HG03521 (cell line): ENCODE data around the gene MYOZ1.
"Not testable (repeated sequence)": the region's sequence is repeated elsewhere in the genome, so short reads cannot be mapped to it uniquely, and the experiment has no call there.

Source experiments
- ATAC-seq: cut with Tn5 transposase; IDR thresholded peaks from one replicate; pipeline ENCODE4 v1.9.1; 2021; ENCODE audit warnings: mild to moderate bottlenecking, moderate library complexity; ENCODE audit not compliant: unreplicated experiment

The MYOZ1 gene

GRCh38 chr10:73641328-73642060 lies at the start of gene MYOZ1:
MYOZ1 (minus strand) TSS chr10:73641474; CDS start chr10:73640017, 1,457 bp downstream.
- ATAC-seq: no peak

- ATAC-seq: not testable (repeated sequence)
Observed at GRCh38 chr10:73690755-73691154, 49.5 kb upstream of the MYOZ1 start.

DNA sequence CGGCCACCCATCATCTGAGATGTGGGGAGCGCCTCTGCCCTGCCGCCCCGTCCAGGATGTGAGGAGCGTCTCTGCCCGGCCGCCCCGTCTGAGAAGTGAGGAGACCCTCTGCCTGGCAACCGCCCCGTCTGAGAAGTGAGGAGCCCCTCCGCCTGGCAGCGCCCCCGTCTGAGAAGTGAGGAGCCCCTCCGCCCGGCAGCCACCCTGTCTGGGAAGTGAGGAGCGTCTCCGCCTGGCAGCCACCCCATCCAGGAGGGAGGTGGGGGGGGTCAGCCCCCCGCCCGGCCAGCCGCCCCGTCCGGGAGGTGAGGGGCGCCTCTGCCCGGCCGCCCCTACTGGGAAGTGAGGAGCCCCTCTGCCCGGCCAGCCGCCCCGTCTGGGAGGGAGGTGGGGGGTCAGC lies 48.3 kb upstream of the MYOZ1 start:
- ATAC-seq: not testable (repeated sequence)

DNA sequence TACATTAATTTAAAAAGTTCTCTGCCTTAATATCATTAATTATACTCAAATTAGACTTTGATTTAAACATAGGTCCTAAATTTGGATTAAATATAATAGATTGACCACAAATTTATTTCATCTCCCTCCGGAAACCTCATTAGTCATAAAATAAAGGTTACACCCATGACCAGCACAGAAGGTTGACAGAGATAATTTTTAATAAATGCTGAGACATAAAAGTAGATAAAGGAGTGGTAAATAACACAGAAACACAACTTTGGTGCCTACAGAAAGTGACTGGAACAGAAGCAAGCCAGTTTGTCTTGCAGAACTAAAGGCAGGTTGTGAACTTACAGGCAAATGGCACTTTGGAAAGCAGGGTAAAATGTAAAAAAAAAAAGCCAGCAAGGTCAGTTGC lies 46.4 kb upstream of the MYOZ1 start:
- not testable (repeated sequence) for ATAC-seq

- ATAC-seq: not testable (repeated sequence)
Observed at GRCh38 chr10:73674546-73674945, 33.3 kb upstream of the MYOZ1 start.

DNA sequence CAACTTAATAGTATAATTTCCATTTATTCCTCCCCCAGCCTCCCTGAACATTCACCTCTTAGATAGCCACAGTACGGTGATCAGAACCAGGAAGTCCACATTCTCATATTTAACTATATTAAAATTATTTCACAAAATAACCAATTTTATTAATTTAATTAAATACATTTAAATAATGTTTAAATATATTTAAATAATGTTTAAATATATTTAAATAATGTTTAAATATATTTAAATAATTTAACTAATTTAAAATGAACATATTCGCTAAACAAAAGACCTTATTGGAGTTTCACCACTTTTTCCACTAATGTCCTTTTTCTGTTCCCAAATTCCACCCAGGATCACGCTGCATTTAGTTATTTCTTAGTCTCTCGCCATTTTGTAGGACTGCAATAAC lies 27.1 kb upstream of the MYOZ1 start:
- ATAC-seq: not testable (repeated sequence)

DNA sequence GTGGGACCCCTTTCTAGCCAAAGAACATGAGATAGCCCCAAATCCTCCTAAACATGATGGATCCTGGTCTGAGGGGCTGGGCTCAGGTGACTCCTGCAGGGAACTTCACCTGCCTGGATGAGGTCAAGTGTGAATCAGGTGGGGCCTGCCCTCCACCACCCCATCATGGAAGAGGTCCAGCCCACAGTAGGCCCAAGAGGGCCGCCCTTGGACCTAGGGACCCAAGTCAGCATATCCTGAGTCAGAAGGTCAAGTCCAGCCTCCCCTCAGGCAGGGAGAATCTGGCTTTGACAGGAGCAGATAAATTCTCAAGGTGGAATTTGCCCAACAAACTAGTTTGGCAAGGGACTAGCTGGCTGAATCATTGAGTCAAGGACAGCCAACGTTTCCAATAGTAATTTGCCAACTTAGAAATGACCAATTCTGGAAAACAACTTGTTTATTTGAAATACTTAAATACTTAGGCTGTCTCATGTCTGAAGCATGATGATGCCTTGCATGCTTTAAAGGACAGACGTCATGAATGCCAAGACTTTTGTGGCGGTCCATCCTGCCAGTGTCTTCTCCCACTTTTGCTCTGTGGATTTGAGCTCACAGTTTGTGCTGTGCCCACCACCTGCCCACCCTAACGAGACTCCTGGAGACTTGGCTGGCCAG lies 25.0 kb upstream of the MYOZ1 start:
- not testable (repeated sequence) for ATAC-seq

DNA sequence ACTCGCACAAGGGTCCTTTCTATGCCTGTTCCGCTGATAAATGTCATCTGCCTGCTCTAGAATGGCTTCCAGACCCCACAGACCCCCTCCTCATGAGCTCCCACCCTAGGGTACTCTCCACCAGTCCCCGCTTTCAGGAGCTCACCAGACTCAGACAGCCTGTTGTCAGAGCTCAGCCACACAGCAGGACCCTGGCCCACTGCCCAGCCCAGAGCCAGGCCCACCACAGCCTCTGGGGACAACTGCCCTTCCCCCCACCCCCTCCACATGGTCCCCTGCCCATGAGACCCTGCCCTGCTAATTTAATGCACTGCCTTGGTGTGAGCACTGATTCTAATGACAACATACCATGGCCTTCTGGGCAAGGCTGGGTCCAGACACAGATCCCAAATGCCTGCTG lies 24.3 kb upstream of the MYOZ1 start:
- ATAC-seq: not testable (repeated sequence)

DNA sequence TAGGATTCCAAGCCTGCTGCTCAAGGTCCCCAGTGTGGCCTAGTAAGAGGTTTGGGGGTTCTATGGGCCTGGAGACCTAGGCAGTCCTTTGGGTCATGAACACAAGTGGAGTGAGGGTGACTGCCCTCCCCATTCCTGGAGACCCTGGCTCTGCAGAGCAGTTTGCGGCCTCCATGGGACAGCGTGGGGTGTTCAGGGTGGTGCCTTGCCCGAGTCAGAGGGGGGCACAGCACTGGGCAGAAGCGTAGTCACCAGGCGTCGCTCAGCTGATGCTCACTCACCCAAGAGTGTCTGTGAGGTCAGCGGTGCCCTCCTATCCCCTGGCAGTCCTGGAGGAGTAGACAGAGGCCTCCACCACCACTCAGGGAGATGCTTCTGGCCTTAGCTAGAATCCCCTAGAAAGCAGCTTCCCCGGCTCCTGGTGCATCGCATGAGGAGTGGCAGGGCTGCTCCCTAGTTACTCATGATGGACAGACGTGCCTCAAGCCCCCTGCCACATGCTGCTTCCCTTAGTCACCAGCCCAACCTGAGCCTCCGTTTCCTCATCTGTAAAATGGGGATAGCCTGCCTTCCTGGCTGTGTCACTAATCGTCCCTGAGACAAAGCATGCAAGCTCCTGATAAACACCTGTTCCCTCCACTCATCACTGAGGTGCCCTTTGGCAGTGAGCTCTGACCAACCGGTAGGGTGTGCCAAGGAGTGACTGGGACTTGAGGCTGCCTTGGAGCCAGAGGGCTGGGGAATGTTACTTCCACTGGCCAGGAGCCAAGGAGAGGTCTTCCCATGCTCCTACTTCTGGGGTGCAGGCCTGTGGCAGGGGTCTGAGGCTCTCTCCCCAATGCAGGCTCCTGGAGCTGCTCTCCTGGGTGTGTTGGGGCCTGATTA lies 23.1 kb upstream of the MYOZ1 start:
- ATAC-seq: not testable (repeated sequence)

DNA sequence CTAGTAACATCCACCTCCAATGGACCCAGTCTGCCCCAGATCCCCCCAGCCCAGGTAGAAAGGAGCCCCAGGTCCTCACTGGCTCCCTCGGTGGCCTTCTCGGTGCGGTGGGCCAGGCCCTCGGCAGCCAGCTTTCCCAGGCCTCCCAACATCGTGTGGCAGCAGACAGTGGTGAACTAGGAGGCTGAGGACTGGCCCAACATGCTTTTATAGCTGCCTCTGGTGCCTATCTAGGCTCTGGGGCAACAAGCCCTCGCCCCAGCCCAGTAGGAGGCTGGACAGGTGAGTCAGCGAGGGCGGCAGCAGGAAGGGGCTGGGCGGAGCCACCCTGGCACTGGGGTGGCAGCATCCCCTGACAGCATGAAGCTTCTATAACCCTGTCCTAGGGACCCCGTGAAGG lies 22.3 kb upstream of the MYOZ1 start:
- not testable (repeated sequence) for ATAC-seq

DNA sequence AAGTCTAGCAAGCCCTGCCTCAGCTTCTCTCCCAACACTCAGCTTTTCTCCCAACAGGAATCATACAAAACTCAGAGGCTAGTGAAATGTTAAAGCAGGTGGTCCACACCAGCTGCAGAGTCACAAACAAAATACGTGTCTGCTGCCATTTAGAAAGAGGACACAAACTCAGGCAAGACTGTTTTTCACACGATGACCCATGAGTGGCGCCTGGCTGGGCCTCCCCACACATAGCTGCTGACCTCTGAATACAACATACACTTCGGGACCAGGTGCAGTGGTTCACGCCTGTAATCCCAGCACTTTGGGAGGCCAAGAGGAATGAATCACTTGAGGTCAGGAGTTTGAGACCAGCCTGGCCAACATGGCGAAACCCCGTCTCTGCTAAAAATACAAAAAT lies 21.4 kb upstream of the MYOZ1 start:
- not testable (repeated sequence) for ATAC-seq

GRCh38 chr10:73655990-73656298 lies 14.7 kb upstream of the MYOZ1 start, which contains the start of gene SYNPO2L:
SYNPO2L (minus strand) TSS chr10:73656029; CDS start chr10:73655922, 107 bp downstream.
- no peak for ATAC-seq

GRCh38 chr10:73655257-73655989 lies 14.1 kb upstream of the MYOZ1 start:
- ATAC-seq: no peak

DNA sequence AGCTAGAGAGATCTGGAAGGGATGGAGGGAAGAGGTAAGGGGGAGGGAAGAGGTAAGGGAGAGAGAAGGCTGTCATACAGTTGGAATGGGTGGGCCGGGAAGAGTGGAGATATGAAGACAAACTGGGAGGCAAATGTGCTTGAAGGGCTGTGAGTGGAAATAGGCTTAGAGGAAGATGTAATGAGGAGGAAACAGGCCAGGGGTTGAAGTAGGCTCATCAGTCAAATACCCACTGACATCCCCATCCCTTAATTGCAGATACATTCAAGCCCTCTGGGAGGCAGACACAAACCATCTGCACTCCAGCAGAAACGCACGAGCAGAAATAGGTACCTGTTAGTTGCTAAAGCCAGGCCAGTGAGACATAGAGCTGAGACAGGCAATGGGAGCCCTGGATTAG lies 12.4 kb upstream of the MYOZ1 start:
- no peak for ATAC-seq

- no peak for ATAC-seq
Observed at GRCh38 chr10:73653195-73653594, 11.9 kb upstream of the MYOZ1 start.

GRCh38 chr10:73650537-73651331 lies 9.5 kb upstream of the MYOZ1 start:
- ATAC-seq: no peak

GRCh38 chr10:73649876-73650536 lies 8.7 kb upstream of the MYOZ1 start:
- no peak for ATAC-seq

DNA sequence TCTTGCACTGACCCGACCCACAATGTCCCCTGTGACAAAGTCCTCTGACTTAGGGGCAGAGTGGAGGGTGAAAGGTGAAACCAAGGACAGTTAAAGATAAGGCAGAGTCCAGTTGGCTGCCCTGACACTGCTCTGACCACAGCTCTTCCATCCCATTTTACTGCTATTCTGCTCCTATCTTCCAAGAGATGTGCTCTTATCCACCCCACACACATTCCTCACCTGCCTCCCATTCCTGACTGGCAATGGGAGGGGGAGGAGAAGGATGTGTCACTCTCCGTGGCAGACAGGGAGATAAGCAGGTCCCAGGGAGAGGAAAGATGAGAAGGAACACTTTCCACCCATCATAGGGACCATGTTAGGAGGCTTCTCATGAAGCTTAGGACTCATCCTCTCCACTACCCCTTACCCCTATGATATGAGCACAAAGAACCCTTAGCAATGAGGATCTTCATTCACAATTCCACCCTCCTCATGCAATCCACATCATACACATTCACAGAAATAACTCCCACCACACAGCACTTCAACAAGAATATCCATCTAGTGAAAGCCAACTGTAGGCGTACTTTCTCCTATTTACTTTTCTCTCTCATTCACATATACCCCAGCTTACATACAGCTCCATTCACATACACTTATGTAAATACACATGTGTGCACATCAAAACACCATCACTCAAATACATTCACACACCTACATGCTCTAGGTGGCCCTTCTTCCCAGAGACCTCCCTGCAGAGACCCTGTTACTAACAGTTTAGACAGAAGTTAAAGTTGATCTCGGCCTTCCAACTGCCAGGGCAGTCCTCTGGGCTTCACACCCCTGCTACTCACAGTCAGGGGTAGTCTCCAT lies 7.9 kb upstream of the MYOZ1 start:
- ATAC-seq: no peak
